Spleen (tissue), 11 donors: Measurements from ENCODE around the gene PPIL6. TPM values are rescaled to one million over a fixed set of nuclear protein-coding genes. Genes with fewer than 3 reads are reported as not detected.

Experiments used
- DNase-seq: peaks from one replicate; pipeline ENCODE4 v3.0.0-alpha.2; 2020
- H3K27ac ChIP-seq, 8 donors: fragments of 200-600 bp; sonication (generic) in 7 of 8; 1 replicate in 4 of 8; 2 replicates in 4 of 8; pipeline versions ENCODE4 v1.5.0 to v1.8.0; 2016 to 2021; ENCODE audit warnings: inconsistent platforms in 4 of 8, mild to moderate bottlenecking in 4 of 8, moderate library complexity in 1 of 8
- H3K27me3 ChIP-seq, 7 donors: fragments of 200-600 bp; sonication (generic) in 6 of 7; replicated peaks in 1 of 7; 1 replicate in 4 of 7; 2 replicates in 3 of 7; pipeline versions ENCODE4 v1.5.0 to v1.8.0; 2016 to 2021; ENCODE audit warnings: inconsistent platforms in 3 of 7, mild to moderate bottlenecking in 1 of 7
- H3K36me3 ChIP-seq, 6 donors: fragments of 200-600 bp; sonication (generic) in 5 of 6; 1 replicate in 4 of 6; 2 replicates in 2 of 6; pipeline versions ENCODE4 v1.5.0 to v1.8.0; 2016 to 2021; ENCODE audit warnings: inconsistent platforms in 2 of 6
- H3K4me1 ChIP-seq, 6 donors: fragments of 200-600 bp; sonication (generic) in 5 of 6; 1 replicate in 3 of 6; 2 replicates in 3 of 6; pipeline versions ENCODE4 v1.5.0 to v1.8.0; 2016 to 2021; ENCODE audit warnings: inconsistent platforms in 3 of 6
- H3K4me3 ChIP-seq, 8 donors: fragments of 200-600 bp; sonication (generic) in 7 of 8; 1 replicate in 4 of 8; 2 replicates in 4 of 8; pipeline versions ENCODE4 v1.5.0 to v1.8.0; 2016 to 2021; ENCODE audit warnings: inconsistent platforms in 4 of 8, mild to moderate bottlenecking in 4 of 8, moderate library complexity in 2 of 8
- H3K9me3 ChIP-seq, 8 donors: fragments of 200-600 bp; sonication (generic) in 7 of 8; 1 replicate in 4 of 8; 2 replicates in 4 of 8; pipeline versions ENCODE4 v1.5.0 to v1.8.0; 2016 to 2021; ENCODE audit warnings: inconsistent platforms in 4 of 8
- POLR2A ChIP-seq, 3 donors: fragments of 450-650 bp; IDR thresholded peaks; one replicate each; pipeline ENCODE4 v1.5.1; 2017; ENCODE audit warnings: antibody characterized with exemption in 3 of 3, mild to moderate bottlenecking in 1 of 3
- POLR2AphosphoS5 ChIP-seq, 3 donors: sonication (generic); formaldehyde crosslinking; IDR thresholded peaks; one replicate each; pipeline ENCODE4 v1.5.1; 2017; ENCODE audit warnings: antibody characterized with exemption in 3 of 3
- WGBS, 5 donors: extraction: QIAGEN DNeasy Blood & Tissue Kit in 3 of 5; methylation state at CpG; one replicate each; pipeline versions ENCODE4 v1.1.5 to v1.1.7; 2013 to 2018; 5-methylcytosine and 5-hydroxymethylcytosine counted together
- intact Hi-C: fragments of 100-400 bp; cut with DNase I; formaldehyde crosslinking; loops from one replicate; pipeline ENCODE4 v1.15.0; 2023; ENCODE audit warnings: low total_unique reads
- polyA plus RNA-seq, 3 donors: library from polyadenylated mRNA; stranded (reverse); fragments of 200-250 nt; gene quantifications; one replicate each; pipeline ENCODE4 v1.2.1, GENCODE V29; 2013
- total RNA-seq, 7 donors: library from RNA; depleted of rRNA in 3 of 7; stranded (reverse); fragments of >200 nt in 3 of 7; fragmentation: NEBNext Ultra II Directional in 4 of 7; extraction: Animal tissue kit (Norgen Biotek cat#: 25700) in 4 of 7; gene quantifications; one replicate each; pipeline versions ENCODE4 v1.1.0 to v1.2.1, GENCODE V29; 2016 to 2021
- TF ChIP-seq, protein P1 (sequence below), 11 experiments: fragments of 200-600 bp in 7 of 11; fragments of 450-650 bp in 4 of 11; sonication (generic) in 4 of 11; IDR thresholded peaks in 8 of 11; conservative IDR thresholded peaks in 3 of 11; 1 replicate in 7 of 11; 2 replicates in 4 of 11; pipeline versions ENCODE4 v1.4.0 to v1.8.0; 2016 to 2021; ENCODE audit warnings: antibody characterized with exemption in 11 of 11, inconsistent platforms in 4 of 11, mild to moderate bottlenecking in 1 of 11
- donor health status: healthy with polysubstance abuse.
- donor health status: DM: no; HTN: no; CAD: no; lungs with moderate emphysema.
- donor health status: DM: no; HTN: no; CAD: no.
- donor health status: Bipolar disorder and iron deficiency.
- donor health status: healthy.
- donor health status: DM: no; HTN: no; CAD: no.
- donor health status: DM: yes; HTN: yes; CAD: no.

The PPIL6 gene
- total and polyA plus RNA-seq, 10 donors, result 0.13 to 4.8 (median 0.78) TPM

- 89 to 96% (median 93%) methylated on average over 2 of the region's 2 CpGs for WGBS, 5 donors
- Histone ChIP-seq H3K36me3 (peaks cover 0 to 100% (median 77%) of the 10 kb centered on the region in 6 donors), H3K4me3 (no peak overlapping the region), H3K27me3 (no peaks in the 10 kb centered on the region), H3K9me3 (peaks cover 0 to 6% (median 0%) of the 10 kb centered on the region in 8 donors), H3K27ac (no peak overlapping the region), H3K4me1 (peaks cover 0 to 22% (median 0%) of the 10 kb centered on the region in 6 donors)
- TF ChIP-seq, protein P1, sequence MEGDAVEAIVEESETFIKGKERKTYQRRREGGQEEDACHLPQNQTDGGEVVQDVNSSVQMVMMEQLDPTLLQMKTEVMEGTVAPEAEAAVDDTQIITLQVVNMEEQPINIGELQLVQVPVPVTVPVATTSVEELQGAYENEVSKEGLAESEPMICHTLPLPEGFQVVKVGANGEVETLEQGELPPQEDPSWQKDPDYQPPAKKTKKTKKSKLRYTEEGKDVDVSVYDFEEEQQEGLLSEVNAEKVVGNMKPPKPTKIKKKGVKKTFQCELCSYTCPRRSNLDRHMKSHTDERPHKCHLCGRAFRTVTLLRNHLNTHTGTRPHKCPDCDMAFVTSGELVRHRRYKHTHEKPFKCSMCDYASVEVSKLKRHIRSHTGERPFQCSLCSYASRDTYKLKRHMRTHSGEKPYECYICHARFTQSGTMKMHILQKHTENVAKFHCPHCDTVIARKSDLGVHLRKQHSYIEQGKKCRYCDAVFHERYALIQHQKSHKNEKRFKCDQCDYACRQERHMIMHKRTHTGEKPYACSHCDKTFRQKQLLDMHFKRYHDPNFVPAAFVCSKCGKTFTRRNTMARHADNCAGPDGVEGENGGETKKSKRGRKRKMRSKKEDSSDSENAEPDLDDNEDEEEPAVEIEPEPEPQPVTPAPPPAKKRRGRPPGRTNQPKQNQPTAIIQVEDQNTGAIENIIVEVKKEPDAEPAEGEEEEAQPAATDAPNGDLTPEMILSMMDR (IDR thresholded peaks at IDR 0.05 in 8 of 11, conservative IDR thresholded peaks at IDR 0.05 in 3 of 11), result no peak
- TF ChIP-seq POLR2A (IDR thresholded peaks at IDR 0.05), result no peak
- no peak for TF ChIP-seq POLR2AphosphoS5 (IDR thresholded peaks at IDR 0.05)
- intact Hi-C loops, result no loop called here
- no peak for DNase-seq
Measured at GRCh38 chr6:109363753-109364152, 76.7 kb downstream of the PPIL6 start.

DNA sequence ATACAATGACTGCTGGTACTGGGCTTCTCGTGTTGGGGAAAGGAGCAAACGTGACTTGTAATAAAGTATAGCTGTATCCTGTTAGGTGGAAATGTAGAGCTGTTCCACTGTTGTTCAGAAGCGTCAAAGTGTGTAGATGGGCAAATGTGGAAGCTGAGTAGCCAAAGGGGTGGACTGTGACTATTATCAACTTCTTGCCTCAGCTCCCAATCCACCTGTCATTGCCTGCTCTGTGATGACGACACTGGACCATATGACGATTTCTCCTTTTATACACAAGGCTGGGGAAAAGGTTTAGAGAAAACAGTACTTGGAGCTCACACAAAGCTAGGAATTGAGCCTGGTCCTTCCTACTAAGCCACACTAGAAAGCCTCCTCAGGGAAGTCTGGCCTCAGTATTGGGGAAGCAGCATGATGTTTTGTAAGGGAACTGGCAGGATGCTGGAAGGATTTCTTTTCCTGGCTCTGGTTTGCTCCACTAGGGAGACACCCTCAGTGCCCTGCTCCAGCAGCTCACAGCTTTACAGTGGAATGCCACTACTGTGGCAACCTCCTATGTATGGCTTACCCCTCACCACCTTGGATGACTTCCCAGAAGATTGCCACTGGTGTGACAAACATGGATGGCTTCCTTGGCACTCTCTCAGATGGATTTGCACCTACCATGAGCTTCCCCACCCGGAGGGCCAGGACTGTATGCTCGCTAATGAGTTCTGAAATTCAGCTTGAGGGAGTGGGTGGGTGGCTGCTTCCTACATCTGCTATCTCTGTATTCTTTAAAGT lies 78.1 kb downstream of the PPIL6 start:
- no peaks in the 10 kb centered on the region for H3K27me3 ChIP-seq
- TF ChIP-seq POLR2AphosphoS5 (IDR thresholded peaks at IDR 0.05), result peak in 1 of 3 donors; percentile 12
- TF ChIP-seq, protein P1 (IDR thresholded peaks at IDR 0.05 in 8 of 11, conservative IDR thresholded peaks at IDR 0.05 in 3 of 11), result no peak
- peaks cover 0 to 100% (median 69%) of the 10 kb centered on the region in 6 donors for H3K36me3 ChIP-seq
- WGBS, 5 donors, result 93 to 99% (median 97%) methylated on average over 7 of the region's 7 CpGs
- no peak overlapping the region for H3K4me3 ChIP-seq
- H3K9me3 ChIP-seq, result peaks cover 0 to 6% (median under 1%) of the 10 kb centered on the region in 8 donors
- DNase-seq, result no peak
- H3K4me1 ChIP-seq, result peaks cover 0 to 15% (median 0%) of the 10 kb centered on the region in 6 donors
- intact Hi-C loops, result no loop called here
- H3K27ac ChIP-seq, result no peak overlapping the region

GRCh38 chr6:109360791-109361190 lies 79.6 kb downstream of the PPIL6 start:
- Histone ChIP-seq H3K27me3 (no peaks in the 10 kb centered on the region), H3K4me3 (no peak overlapping the region), H3K4me1 (peaks cover 0 to 7% (median 0%) of the 10 kb centered on the region in 6 donors), H3K9me3 (peaks cover 0 to 19% (median 15%) of the 10 kb centered on the region in 8 donors), H3K27ac (no peak overlapping the region), H3K36me3 (peaks cover 0 to 100% (median 67%) of the 10 kb centered on the region in 6 donors)
- intact Hi-C loops, result no loop called here
- TF ChIP-seq POLR2A (IDR thresholded peaks at IDR 0.05), result no peak
- TF ChIP-seq, protein P1 (IDR thresholded peaks at IDR 0.05 in 8 of 11, conservative IDR thresholded peaks at IDR 0.05 in 3 of 11), result no peak
- TF ChIP-seq POLR2AphosphoS5 (IDR thresholded peaks at IDR 0.05), result no peak
- no peak for DNase-seq

GRCh38 chr6:109360281-109360680 lies 80.1 kb downstream of the PPIL6 start:
- TF ChIP-seq, protein P1 (IDR thresholded peaks at IDR 0.05 in 8 of 11, conservative IDR thresholded peaks at IDR 0.05 in 3 of 11), result no peak
- TF ChIP-seq POLR2AphosphoS5 (IDR thresholded peaks at IDR 0.05) (peak in 1 of 3 donors; percentile 4), POLR2A (IDR thresholded peaks at IDR 0.05) (no peak)
- Histone ChIP-seq H3K4me1 (peaks cover 0 to 7% (median 0%) of the 10 kb centered on the region in 6 donors), H3K4me3 (no peak overlapping the region), H3K27ac (no peak overlapping the region), H3K9me3 (peaks cover 0 to 20% (median 16%) of the 10 kb centered on the region in 8 donors), H3K36me3 (peaks cover 0 to 100% (median 66%) of the 10 kb centered on the region in 6 donors), H3K27me3 (no peaks in the 10 kb centered on the region)
- WGBS, 5 donors, result 90 to 100% (median 92%) methylated on average over 1 of the region's 1 CpG
- intact Hi-C loops, result no loop called here
- DNase-seq, result no peak
